ENCODE data around the gene TDP1.
"Not testable (repeated sequence)": the region's sequence is repeated elsewhere in the genome, so short reads cannot be mapped to it uniquely, and the experiment has no call there.

TDP1 gene

DNA sequence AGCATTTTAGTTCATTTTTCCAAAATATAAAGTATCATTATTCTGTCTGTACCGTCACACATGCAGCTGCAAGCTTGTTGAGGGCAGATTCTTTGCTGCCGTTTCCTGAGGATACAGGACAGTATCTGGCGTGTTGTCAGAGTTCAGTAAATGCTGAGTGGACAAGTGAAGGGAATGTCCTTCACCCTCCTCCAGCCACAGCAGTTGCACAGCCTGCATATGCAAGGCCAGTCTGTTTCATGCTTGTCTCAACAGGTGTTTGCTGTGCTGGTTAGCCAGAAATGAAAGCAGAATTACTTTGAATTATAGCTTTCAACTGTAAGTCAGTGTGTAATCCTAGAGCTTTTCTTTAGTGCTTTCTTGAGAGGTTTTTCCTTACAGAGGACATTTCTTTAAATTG is 36.5 kb downstream of the TDP1 start:
- DNase-seq, result no peak

GRCh38 chr14:89996963-89997362 is 41.2 kb downstream of the TDP1 start:
- DNase-seq, result no peak

DNA sequence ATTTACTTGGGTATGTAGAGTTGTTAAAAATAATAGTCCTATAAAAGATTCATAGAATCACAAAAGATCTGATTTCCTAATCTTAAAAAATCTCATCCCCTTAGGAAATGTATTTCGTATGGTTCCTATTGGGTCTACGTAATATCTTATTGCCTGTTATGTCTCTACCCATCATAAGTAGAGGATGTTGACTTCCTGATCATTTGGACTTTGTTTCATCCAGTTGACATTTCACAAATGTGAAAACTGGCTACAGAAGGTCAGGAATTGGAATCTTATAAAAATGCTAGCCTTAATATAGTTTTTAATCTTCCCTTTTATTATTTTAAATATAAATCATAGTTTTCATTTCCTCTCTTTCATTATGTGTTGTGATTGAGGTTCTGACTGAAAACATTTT is 45.2 kb downstream of the TDP1 start:
- no peak for DNase-seq

GRCh38 chr14:90003526-90004307 is 48.0 kb downstream of the TDP1 start:
- no peak for DNase-seq

- no peak for DNase-seq
Observed at GRCh38 chr14:90005441-90005840, 49.7 kb downstream of the TDP1 start.

DNA sequence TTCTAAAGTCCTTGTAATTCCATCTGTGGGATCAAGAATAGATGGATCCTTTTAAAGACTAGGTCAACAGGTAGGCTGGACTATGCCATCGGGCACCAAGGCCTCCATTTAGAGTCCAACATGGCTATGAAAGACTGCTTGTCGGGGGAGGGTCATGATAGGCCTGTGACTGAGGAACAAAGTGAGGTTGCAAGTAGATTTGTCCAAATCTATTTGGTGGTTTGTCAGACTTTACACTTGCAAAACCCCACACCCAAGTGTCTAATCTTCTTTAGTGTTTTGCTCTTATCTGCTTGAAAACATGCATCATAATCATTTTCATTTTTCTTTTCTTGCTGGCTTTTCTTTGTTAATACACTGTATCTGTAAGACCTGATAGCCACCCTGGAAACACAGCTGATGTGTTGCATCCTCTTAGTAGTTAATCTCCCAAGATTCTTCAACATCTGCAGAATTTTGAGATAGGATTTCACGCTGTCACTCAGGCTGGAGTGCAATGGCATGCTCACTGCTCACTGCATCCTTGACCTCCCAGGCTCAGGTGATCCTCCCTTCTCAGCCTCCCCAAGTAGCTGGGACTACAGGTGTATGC is 50.3 kb downstream of the TDP1 start:
- no peak for DNase-seq

GRCh38 chr14:90017371-90017770 is 61.6 kb downstream of the TDP1 start:
- DNase-seq, result no peak

- no peak for DNase-seq
Observed at GRCh38 chr14:90019824-90020523, 64.2 kb downstream of the TDP1 start.

- no peak for DNase-seq
Observed at GRCh38 chr14:90023176-90023896, 67.6 kb downstream of the TDP1 start.

DNA sequence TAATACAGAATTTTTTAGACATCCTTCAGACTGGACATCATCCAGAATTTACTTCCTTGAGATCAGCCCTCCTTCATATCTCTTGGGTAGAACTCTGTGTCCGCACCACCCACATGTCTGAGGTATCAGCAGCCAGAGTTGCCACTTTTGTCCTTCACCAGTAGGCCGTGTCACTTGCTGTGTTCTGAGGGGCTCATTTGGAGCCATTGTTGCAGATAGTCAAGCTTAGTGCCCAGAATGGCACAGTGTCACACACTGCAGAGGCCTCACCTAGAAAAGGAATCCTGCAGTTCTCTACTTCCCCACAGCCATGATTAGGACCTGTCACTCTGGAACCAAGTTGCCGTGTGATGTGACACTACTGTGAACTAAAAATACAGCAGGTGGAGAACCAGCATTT is 69.2 kb downstream of the TDP1 start:
- no peak for DNase-seq

GRCh38 chr14:90026608-90027007 is 70.9 kb downstream of the TDP1 start:
- DNase-seq, result not testable (repeated sequence)

DNA sequence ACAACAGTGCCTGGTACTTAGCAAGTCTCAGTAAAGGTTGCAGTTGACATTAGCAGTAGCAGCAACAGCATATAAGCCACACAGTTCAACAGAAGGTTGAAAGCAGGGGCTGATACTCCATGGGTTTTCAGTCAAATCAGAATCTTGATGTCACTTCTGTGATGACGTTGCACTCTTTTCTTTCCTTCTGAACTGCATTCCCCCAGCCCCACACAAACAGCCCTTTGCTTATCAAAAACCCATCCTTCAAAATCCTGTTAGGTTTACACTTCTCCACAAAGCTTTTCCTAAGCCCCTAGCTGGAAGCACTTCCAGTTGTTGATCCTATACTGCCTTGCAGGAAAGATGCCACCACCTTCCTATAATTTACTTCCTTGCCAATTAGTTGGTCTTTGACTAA is 72.1 kb downstream of the TDP1 start:
- DNase-seq, result no peak

GRCh38 chr14:90034156-90034555 is 78.4 kb downstream of the TDP1 start:
- no peak for DNase-seq

- no peak for DNase-seq
Observed at GRCh38 chr14:90034835-90035525, 79.3 kb downstream of the TDP1 start.

DNA sequence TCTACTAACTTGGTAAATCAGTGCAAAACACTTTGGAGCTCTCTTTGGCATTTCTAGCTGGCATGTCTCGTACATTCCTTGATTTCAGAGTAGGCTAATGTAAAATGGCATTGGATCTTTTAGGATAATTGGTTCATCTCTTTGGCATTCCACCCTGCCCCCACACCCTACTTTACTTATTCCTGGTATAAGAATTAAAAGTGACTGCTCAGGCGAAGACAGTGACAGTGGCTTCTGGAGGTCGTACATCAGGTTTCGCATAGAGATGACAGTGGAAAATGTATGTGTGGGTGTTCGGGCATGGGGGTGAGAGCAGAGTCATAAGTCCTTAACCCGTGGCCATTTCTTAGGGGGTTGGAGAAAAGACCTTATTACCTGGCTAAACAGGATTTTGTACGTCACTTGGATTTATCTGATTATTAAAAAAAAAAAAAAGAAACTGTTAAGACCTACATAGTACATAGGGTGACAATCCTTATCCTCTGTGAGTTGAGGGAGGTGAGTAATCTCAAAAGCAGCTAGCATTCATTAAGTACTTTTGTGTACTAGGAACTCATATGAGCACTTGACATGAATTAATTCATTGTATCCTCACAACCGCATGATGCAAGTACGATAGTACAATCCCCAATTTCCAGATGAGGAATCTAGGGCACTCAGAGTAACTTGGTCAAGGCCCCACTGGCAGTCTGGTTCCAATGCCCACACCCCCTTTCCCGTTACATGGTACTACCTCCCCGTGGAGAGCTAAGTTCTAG is 83.7 kb downstream of the TDP1 start:
- DNase-seq, result no peak

DNA sequence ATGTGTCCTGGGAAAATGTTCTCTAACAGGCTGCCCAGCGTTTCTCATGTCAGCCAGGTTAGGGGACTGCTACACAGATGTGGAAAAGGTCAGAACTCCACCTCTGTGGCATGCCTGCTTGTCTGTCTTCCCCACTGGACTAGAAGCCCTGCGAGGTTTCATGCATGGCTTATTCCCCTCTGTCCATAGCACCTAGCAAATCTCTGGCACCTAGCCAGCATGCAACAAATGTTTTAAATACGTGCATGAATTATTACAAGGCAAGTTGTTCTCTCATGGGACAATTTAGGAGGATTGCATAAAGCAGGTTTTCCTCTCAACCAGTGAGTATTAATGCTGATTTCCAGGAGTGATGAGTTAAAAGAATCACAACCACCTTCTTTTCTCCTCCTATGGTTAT is 84.7 kb downstream of the TDP1 start:
- DNase-seq, result no peak

DNA sequence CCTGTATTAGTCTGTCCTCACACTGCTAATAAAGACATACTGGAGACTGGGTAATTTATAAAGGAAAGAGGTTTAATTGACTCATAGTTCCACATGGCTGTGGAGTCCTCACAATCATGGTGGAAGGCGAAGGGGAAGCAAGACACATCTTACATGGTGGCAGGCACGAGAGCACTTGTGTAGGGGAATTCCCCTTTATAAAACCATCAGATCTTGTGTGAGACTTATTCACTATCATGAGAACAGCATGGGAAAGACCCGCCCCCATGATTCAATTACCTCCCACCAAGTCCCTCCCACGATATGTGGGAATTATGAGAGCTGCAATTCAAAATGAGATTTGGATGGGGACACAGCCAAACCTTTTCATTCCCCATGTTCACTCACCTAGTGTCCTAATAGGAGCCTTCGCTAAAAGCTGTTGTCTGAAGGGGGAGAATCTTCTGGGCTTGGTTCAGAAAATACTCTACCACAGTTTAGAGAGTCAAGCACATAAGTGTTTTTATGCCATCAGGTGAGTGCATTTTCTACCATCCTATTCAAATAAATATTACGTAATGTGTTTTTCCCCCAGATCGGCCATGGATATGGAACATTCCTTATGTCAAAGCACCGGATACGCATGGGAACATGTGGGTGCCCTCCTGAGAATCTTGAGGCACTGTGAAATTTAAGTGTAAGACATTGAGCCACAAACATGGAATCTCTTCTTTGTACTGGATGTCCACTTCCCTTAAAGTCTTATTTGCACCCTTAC is 86.9 kb downstream of the TDP1 start:
- no peak for DNase-seq

GRCh38 chr14:90045616-90046015 is 89.9 kb downstream of the TDP1 start:
- DNase-seq, result no peak

- no peak for DNase-seq
Observed at GRCh38 chr14:90049390-90049789, 93.7 kb downstream of the TDP1 start.

DNA sequence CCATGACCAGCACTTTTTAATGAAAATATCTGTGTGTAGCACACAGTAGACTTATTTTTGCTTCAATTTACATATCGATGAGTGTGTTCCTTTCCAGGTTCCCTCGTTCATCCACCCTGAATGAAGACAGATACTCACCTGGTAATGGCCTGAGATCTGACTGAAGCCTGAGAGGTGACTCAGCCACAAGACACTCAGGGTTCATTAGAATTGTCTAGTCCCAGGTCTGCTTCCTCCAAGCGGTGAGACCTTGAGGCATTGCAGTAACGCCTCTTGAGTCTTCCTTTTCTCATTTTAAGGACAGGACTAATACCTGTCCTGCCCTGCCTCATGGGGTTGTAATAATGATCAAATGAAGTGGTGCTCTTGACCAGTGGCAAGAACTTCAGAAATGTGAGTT is 94.5 kb downstream of the TDP1 start:
- DNase-seq, result no peak

- DNase-seq, result no peak
Observed at GRCh38 chr14:90053044-90053443, 97.3 kb downstream of the TDP1 start.
